Measurements from ENCODE around the gene RRBP1.
"Not testable (repeated sequence)": the region's sequence is repeated elsewhere in the genome, so short reads cannot be mapped to it uniquely, and the experiment has no call there.

Gene RRBP1

DNA sequence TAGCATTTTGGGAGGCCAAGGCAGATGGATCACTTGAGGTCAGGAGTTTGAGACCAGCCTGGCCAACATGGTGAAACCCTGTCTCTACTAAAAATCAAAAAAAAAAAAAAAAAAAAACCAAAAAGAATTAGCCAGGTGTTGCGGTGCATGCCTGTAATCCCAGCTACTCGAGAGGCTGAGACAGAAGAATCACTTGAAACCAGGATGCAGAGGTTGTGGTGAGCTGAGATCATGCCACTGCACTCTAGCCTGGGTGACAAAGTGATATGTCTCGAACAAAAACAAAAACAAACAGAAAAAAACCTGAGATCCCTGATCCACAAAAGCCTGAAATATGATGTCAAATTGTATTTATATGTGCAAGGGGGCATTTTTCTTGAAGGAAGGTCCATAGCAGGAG lies 25.9 kb upstream of the RRBP1 start:
- DNase-seq: not testable (repeated sequence)

DNA sequence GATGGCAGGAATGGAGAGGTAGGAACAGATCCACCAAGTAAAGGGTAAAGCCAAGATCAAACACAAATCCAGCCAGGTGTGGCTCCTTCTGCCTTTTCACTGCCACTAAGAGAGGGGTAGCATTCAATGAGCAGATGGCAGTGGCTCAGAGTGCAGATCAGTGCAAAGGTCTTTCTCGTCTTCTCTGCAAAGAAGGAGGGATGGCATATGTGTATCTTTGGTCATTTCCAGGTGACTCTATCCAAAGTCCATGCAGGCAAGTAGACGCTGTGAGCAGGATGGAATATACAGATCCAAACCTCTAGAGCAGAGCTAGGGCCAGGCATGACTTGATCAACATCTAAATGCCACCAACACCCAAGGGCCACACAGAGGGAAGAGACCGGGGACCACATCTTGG lies 24.6 kb upstream of the RRBP1 start:
- DNase-seq: no peak

DNA sequence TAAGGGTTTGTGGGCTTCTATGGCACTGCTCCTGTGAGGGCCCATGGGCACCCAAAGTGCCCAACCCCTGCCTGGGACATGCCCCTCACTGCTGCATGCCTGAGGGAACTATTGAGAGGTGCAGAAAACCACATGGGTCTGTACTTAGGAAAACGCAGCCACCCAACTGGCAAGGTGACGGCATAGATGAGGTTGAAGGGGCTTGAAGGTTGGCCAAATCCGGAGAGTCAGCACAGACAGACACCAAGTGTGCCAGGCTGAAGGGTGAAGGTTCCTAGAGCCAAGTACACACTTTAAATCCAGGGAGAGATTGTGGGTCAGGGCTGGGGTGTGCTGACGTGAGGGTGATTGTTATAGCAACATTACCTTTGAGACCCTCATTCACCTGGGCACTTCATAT lies 23.9 kb upstream of the RRBP1 start:
- DNase-seq: no peak

DNA sequence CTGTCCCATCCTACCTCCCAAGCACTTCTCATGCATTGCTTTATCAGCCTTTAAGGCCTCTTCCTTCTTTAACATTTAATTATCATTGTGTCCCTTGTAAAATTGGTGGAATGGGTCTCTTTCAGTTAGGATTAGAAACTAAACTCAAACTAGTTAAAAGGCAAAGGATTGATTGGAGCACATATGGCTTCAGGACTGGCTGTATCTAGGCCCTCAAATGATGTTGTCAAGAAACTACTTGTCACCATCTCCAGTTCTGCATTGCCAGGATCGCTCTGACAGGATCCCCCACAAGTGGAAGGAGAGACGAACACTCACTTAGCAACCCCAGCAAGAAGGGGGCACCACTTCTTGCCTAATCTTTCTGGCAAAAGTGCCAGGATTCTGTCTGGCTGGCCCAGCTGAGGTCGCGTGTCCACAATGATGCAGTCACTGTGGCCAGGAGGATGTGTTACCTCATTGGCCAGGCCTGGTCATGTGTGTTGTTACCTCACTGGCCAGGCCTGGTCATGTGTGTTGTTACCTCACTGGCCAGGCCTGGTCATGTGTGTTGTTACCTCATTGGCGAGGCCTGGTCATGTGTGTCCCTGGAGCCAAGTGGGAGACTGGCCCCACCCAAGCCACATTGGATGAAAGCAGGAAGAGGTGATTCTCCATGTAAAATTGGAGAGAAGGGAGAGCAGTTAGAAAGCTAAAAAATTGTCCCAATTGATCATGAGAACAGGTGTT lies 22.7 kb upstream of the RRBP1 start:
- DNase-seq: no peak

DNA sequence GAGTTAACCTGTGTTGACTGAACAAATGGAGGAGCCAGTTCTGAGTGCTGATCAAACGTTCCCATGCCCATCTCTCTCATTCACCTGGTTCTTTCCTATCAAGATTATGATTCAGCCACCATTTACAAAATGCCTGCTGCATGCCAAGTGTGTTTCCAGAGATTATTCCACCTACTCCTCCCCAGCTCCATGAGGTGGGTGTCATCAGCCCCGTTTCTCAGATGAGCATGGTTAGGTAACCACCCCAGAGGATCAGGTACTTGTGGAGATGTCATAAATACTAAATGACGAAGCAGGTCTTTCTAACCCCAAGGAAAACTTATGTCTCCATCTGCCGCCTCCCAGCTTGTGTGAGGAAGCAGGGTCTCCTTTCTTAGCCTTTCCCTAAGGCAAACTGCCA lies 19.8 kb upstream of the RRBP1 start:
- no peak for DNase-seq

DNA sequence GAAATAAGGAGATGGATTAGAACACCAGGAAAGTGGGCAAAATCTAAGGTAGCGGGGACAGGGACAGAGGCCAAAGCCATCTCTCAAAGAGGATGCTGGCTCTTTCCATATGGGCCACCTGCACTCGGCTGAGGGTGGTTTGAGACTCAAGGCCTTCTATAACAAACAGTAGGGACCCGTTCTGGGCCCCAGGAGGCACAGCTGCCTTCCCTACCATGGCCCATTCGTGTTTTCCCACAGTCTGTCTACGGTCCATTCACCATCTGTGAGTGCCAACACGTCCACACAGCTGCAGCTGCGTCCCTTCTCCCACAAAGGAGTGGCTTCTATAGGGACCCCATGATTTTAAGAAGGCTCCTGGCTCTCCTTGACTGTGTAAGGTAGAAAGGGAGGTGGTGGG lies 18.6 kb upstream of the RRBP1 start:
- DNase-seq: no peak

DNA sequence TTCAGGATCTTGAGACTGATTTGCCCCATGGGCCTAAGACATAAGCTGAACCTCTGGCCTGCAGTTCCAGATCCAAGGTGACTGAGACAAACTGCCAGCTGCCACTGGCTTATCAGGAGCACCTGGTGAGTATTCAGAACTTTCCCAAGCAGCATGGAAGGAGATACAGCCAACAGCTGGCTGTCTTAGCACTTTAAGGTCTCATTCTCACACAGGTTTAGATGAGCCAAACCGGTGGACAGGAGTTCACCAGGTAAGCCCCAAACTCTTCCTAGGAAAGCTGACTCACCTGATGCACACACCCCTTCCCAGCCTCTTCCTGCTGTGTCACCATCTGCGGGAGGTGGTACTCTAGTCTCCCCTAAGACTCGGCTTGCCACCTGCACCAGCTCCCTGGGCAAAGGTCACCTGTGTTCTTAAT lies 17.9 kb upstream of the RRBP1 start, which contains the start of gene BANF2:
BANF2 (plus strand) TSS at position 36 of the 421 bp plus-strand sequence. CDS start 25,060 bp downstream, outside the sequence.
- no peak for DNase-seq

DNA sequence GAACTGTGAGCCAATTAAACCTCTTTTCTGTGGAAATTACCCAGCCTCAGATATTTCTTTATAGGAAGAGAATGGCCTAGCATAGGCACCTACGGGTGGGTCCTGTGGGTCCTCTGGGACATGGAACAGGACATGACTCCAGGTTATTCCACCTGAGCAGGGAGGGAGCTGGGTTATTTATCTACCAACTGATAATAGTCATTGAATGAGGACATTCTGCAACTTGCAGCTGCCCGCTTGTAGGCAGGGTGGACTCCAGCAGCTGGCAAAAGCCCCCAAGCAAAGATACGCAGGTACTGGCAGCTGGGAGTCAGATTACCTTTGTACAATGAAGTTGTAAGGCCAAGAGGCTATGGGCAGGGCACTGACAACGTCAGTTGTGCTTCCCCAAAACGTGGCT lies 16.3 kb upstream of the RRBP1 start:
- no peak for DNase-seq

DNA sequence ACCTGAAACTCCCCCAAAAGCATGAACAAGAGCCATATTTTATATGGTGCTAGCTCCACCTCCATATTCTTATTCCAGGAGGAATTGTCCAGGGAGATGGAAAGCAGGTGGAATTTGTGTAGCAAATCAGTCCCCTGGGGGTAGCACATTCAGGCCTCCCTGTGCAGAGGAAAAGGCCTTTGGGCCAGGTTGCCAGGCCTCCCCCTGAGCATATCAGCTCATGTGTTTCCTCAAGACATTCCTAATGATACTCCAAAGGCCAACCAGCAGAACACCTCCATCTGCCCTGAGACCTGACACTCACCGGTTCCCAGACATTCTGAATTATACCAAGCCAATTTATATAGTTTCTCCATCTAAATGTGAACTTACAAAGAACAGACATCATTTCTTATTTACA lies 15.1 kb upstream of the RRBP1 start:
- no peak for DNase-seq

DNA sequence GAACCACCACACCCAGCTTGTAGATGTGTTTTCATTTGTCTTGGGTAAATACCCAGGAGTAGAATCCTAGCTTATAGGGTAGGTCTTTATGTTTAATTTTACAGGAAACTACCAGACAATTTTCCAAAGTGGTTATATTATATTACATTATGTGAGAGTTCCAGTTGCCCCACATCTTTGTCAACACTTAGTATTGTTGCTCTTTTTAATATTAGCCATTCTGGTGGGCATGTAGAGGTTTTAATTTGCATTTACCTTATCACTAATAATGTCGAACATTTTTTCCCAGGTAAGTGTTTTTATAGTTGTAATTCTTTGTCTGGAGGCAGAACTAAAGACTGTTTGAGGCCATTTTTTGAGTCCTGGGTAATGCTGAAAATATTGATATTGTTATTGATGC lies 14.2 kb upstream of the RRBP1 start:
- no peak for DNase-seq

DNA sequence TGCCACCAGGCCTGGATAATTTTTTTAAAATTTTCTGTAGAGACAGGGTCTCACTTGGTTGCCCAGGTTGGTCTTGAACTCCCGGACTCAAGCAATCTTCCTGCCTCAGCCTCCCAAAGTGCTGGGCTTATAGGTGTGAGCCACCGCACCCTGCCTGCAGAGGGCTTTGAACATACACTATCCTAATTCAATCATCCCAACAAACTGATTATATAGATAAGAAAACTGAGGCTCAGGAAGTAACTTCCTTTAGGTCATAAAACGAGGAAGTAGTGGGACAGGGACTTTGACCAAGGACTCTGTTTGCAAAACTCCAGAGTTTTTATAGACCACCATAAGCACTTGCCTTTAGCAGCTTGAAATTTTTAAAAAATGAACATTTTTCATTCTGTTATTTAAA lies 12.7 kb upstream of the RRBP1 start:
- DNase-seq: no peak

DNA sequence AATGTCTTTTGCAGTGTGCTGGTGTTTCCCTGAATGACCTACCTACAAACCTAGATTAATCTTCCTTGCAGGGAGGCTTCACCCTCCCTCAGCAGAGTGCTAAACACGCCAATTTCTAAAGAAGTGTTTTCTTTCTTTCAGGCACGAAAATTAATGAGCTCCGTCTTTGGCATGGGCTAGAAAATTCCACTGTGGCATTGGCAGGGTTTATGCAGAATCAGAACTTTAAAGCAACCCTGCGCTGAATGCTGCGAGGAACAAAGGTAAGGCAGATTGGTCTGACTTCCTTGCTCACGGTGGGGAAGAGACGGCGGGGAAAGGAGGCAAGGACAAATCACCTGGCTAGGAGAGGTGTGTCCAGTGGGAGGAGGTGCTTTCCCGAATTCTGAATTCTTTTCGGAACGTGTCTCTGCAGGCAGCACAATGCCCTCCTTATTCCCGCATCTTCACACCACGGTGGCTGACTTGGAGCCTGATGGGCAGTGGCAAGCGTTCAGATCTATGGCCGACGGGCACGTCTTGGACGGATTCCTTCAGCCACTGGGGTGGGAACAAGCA lies 11.5 kb upstream of the RRBP1 start:
- DNase-seq: no peak

DNA sequence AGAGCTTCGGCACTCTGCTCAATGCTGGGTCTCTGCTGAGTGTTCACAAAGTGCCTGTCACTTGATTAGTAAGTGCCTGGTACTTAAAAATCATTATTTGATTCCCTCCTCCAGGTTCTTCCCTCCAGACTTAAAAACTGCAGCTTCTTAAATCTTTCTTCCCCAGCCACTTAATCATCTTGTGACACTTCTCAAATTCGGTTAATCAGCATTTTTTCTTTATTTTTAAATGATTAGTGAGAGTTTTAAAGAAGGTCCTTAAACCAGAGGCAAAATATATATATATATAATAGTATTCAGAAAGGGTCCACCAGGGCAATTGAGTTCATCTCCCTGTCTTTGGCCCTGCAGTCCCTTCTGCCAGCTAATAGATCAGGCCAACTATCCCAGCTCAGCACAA lies 9.7 kb upstream of the RRBP1 start:
- DNase-seq: no peak

DNA sequence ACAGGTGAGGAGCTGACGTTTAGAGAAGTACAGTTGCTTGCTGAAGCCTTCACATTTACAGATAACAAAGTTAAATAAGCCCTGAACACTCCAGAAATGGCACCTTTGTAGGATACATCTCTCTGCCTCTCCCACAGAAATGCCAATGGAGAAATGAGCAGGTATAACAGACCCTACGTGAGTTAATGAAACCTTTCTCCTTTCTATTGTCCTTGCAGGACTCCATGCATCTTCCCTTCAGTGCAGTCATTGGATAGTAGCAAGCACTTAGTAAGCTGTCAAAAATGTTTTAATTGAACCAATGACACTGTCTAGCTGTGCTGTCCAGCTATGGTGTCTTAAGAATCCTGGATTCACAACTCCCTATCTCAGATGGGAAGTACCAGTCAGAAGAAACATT lies 8.1 kb upstream of the RRBP1 start:
- no peak for DNase-seq

DNA sequence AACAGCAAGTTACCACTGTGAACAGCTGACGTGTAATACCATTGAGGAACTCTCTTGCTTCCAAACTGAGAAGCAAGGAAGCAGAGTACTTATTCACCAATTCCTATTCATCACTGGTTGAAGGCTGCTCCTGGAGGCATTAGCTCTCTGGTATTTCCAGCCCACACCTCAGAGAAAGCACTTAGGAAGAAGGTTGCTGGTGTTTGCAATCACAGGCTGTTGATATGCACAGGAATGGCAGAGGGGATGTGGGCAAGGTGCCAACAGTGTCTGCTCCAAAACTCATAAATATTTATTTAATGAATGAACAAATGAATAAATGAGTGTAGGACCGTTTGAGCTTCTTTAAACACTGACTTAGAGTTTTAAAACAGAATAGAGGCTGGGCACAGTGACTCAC lies 6.9 kb upstream of the RRBP1 start:
- DNase-seq: no peak

DNA sequence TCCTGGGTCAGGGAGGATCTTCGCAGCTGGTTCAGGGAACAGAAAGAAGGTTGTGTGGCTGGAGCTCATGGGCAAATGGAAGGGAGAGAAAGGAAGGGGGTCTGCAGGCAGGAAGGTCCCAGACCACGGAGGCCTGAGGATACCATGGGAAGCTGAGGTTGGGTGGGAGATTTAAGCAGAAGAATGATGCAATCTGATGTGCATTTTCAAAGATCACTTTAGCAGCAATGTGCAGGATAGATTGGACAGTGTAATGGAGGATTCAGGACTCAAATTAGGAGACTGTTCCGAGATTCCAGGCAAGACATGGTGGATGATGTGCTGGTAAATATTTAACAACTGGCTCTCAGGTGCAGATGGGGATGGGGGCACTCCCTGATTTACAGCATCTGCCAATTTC lies 5.8 kb upstream of the RRBP1 start:
- DNase-seq: no peak

DNA sequence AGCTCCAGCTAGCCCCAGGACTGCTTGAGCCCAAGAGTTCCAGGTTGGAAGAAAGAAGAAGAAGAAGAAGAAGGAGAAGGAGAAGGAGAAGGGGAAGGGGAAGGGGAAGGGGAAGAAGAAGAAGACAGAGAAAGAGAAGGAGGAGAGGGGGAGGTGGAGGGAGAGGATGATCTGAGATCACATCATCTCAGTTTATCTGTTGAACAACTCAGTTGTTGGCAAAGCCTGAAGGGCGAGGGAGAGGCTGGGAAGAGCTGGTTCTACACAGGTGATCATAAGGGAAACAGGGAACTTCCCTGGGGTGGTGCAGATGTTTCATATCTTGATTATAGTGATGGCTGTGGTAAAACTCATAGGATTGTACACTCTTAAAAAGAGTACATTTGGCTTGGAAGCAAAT lies 3.1 kb upstream of the RRBP1 start:
- DNase-seq: no peak

DNA sequence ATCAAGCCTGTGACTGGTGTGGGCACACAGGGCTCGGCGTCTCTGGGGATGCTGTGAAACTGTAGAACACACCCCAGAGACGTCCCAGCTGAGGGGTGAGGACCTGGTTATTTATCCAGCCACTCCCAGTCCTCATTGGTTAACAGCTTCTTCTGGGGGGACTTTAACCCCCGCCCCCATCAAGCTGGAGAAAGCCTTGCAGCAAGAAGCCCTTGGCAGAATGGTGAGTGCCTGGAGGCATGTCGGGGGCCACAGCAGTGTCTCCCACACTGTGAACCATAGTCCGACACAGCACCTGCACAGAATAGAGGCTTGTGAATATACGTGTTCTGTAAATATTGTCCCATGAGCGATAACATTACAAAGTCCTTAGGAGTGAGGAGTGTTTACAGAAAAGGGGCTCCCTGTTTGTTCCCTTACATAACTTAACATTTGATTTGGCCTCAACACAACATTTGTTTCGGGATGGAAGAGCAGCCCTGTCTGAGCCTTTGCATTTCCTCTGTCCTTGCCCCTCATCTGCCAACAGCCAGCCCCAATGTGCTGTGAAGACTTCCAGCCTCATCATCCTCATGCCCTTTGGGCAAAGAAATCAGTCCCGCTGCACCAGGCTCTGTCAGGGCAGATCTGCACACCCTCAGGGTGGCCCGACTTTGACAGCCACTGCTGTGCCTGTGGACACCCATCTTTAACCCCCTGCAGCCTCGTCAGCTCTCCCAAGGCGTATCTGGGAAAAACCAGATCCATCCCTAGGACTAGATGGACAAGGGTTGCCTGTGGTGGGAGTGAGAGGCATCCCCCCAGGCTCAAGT lies 2.2 kb upstream of the RRBP1 start:
- no peak for DNase-seq

DNA sequence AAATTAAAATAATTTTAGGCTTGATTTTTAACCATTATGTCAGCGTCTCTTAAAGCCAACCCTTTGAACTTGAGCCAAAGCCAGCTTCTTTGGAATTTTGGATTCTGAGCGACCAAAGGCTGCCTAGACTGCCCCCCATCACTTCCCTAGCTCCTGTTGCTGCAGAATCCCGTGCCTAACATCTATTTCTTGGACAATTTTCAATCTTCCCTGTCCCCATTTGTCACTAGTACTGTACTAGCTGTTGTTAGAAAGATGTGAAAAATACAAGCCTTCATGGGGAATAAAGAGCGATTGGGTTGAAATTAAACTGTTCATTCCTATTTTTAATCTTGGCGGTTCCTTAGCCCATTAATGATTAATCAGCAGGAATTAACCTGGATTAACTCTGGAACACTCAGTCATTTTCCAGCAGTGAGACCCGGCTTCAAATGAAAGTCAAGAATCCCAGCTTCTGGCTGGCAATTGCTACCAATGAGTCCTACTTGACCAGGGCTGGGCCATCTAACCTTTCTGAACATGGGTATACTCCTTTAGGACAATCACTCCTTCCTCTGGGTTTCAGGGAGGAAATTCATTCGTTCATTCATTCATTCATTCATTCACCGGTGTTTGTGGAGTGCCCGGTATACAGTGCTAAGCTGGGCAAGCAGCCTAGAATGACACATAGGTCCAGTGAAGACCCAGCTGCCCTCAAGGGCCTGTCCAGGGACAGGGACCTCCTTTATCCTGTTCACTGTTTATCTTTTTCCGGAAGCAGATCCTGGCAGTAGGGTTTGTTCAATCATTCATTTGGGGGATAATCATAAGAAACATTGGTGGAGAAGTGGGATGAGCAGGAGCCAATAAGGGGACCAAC lies 1.4 kb upstream of the RRBP1 start:
- no peak for DNase-seq

DNA sequence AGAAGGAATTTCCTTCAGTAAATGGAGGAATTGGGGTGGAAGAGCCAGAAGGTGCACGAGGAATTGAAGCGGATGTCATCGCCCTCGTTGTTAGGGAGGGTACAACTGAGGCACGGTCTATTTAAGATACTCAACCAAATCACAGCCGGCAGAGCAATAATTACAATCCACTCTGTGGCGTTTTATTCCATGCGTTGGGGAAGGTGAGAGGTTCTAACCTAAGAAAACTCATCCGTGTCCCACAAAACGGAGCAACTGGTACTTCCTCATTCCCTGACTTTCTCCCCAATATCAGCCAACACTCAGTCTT lies 802 bp upstream of the RRBP1 start:
- DNase-seq: no peak

DNA sequence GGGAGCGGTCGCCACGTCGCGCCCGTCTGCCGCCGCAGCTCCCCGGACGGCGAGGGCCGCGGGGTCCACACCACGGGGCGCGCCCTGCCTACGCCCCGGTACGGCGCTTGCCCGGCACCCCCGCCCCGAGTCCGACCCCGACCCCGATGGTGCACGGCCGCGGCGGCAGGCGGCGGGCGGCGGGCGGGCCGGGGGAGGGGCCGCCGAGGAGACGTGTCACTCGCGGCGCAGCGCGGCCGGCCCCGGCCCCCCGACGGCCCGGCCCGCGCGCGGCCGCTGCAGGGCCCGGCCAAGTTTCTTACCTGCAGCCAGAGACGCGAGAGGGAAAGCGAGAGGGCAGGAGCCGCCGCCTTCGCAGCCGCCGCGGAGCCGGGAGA lies 328 bp downstream of the RRBP1 start:
- no peak for DNase-seq

DNA sequence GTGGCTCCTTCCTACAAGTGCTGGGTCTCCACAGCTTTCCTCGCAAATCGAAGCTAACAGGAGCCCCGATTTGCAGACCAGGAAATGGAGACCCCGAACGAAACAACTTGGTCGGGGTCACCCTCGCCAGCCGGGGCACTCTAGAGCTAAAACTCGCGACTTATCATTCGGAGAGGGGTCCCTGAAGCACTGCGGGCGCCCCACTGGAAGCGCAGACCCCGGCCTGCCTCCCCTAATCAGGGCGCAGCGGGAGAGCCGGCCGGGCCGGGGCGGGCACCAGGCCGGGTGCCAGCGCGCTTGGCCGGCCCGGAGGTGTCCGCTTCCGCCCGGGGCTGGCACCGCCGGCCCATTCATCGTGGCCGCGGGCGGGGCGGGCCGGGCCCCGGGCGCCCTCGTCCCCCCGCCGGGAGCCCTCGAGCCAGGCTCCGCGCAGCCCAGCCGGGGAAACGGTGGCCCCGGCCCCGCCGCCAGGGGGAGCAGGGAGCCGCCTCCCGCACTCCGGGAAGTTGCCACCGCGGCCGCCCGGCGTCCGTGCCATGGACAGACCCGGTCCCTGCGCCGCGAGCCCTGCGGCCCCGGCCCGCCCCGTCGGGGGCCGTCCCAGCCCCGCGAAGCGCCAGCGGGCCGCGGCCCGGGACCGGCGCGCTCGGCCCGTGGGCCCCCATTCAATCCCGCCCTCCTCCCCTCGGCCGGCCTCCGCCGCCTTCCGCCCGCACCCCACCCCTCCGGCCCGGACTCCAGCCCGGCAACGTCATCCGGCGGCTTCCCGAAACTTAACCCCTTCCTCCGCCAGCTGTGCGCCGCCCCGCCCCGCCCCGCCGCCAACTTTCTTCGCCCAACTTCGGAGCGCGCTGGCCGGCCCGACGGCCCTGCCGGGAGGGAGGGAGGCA lies 961 bp downstream of the RRBP1 start:
- DNase-seq: peak; percentile 61

Data from NCI-H226 (cell line).